Measurements from ENCODE around the gene MYL6B. TPM values are rescaled to one million over a fixed set of nuclear protein-coding genes. Genes with fewer than 3 reads are reported as not detected.

The MYL6B gene
- polyA plus RNA-seq, 1 experiment = 75.4 TPM

DNA sequence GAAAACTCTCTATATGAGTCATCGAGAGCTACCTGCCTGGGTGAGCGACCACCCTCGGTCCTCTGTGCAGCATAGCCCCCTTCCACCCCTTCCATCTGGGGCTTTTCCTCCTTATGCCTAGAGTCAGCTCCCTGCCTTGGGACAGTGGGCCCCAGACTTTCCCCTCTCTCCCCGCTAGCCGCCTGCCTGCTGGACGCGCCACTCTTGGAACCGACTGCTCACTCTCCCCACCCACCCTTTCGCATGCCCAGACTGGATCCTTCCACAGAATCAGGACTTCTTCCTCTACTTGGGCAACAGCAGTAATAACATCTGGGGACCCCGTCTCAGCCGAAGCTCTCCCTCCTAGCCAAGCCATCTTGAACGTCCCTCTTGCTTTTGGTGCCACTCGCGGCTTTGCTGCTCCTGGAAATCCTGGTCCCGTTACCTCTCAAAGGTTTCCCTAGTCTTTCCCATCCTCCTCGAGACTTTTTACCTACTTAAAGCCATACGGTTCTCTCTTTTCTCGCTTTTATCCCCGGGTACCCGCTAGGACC lies 23.6 kb upstream of the MYL6B start:
- TF ChIP-seq, protein P1, sequence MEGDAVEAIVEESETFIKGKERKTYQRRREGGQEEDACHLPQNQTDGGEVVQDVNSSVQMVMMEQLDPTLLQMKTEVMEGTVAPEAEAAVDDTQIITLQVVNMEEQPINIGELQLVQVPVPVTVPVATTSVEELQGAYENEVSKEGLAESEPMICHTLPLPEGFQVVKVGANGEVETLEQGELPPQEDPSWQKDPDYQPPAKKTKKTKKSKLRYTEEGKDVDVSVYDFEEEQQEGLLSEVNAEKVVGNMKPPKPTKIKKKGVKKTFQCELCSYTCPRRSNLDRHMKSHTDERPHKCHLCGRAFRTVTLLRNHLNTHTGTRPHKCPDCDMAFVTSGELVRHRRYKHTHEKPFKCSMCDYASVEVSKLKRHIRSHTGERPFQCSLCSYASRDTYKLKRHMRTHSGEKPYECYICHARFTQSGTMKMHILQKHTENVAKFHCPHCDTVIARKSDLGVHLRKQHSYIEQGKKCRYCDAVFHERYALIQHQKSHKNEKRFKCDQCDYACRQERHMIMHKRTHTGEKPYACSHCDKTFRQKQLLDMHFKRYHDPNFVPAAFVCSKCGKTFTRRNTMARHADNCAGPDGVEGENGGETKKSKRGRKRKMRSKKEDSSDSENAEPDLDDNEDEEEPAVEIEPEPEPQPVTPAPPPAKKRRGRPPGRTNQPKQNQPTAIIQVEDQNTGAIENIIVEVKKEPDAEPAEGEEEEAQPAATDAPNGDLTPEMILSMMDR (IDR thresholded peaks at IDR 0.05; ENCODE audit: insufficient read depth, low read depth, low read length) = no peak
- Histone ChIP-seq H3K4me3 (ENCODE audit: low read depth, low read length) (peak overlapping the region; percentile 90), H3K36me3 (ENCODE audit: control insufficient read depth, insufficient read depth, low read length) (peaks cover 23% of the 10 kb centered on the region), H3K27me3 (ENCODE audit: control insufficient read depth, insufficient read depth, low read length) (no peaks in the 10 kb centered on the region)
- ChIA-PET CTCF (interaction anchor here (0.6 to 5.4 kb wide), 6 partner anchors 11 to 129 kb away, joined by 3 to 70 read pairs (median 6); partner anchors contain the start of genes ANKRD52, MYL6, SMARCC2 and ZC3H10), POLR2A (interaction anchor here (0.6 to 0.8 kb wide), 2 partner anchors 25 to 160 kb away, joined by 3 to 4 read pairs; partner anchors contain the start of gene PA2G4)
- DNase-seq (ENCODE audit: low read depth) = no peak

DNA sequence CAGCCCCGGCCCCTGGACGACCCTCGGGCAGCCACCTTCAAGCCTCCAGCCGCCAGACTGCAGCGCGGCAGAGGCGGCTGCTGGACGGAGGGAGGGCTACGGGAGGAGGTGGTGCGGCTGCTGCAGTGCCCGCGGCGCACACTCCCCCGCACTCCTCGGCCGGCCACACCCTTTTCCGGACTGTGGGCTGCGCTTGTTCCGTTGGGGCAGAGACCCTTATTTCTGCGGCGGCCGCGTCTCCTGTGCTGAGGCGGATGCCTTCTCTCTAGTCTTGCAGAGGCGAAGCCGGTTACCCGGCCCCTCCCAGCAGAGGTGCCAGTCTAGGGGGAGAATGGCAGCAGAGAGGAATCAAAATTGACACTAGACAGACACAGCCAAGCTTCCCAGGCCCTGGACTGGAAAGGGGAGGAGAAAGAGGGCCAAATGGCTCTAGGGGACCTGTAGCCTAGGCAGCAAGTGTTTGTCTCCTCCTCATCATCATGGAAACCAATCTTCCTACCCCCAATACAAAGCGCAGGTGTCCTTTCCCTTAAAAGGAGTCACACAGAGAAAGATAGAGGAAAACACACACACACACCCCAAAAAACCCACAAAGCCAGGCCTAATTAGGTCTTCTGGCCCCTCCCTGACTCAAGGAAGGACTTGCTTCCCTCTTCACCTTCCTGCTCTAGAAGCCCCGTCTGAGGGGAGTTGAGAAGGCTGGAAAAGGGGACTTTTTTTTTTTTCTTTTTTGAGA lies 23.0 kb upstream of the MYL6B start:
- TF ChIP-seq, protein P1 (IDR thresholded peaks at IDR 0.05; ENCODE audit: insufficient read depth, low read depth, low read length) = no peak
- DNase-seq (ENCODE audit: low read depth) = no peak
- no peaks in the 10 kb centered on the region for H3K27me3 ChIP-seq (ENCODE audit: control insufficient read depth, insufficient read depth, low read length)
- POLR2A ChIA-PET = interaction anchor here (0.6 kb wide), 1 partner anchor 161 kb away, joined by 3 read pairs; no protein-coding TSS in a partner anchor
- peak overlapping the region; percentile 90 for H3K4me3 ChIP-seq (ENCODE audit: low read depth, low read length)
- H3K36me3 ChIP-seq (ENCODE audit: control insufficient read depth, insufficient read depth, low read length) = peaks cover 29% of the 10 kb centered on the region
- CTCF ChIA-PET = interaction anchor here (0.6 to 5.4 kb wide), 5 partner anchors 11 to 129 kb away, joined by 3 to 70 read pairs (median 3); partner anchors contain the start of genes ANKRD52, SMARCC2 and ZC3H10

DNA sequence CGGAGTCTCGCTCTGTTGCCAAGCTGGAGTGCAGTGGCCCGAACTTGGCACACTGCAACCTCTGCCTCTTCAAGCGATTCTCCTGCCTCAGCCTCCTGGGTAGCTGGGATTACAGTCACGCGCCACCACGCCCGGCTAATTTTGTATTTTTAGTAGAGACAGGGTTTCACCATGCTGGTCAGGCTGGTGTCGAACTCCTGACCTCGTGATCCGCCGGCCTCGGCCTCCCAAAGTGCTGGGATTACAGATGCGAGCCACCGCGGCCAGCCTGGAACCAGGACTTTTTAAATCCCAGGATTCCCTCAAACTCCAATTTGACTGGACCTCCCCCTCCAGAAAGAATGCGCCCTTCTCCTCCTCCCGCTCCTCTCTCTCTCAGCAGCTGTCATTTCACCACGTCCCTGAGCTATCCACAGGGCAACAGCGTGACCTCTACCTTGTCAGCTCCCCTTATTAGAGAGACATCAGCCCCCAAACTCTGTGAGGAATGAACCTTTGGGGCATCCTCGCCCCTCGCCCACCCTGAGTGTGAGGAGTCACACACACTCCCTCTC lies 22.4 kb upstream of the MYL6B start:
- POLR2A ChIA-PET = no interaction called here
- peak overlapping the region; percentile 90; the same call in 1 of the 2 replicates for H3K4me3 ChIP-seq (ENCODE audit: low read depth, low read length)
- DNase-seq (ENCODE audit: low read depth) = no peak
- H3K36me3 ChIP-seq (ENCODE audit: control insufficient read depth, insufficient read depth, low read length) = peaks cover 29% of the 10 kb centered on the region
- TF ChIP-seq, protein P1 (IDR thresholded peaks at IDR 0.05; ENCODE audit: insufficient read depth, low read depth, low read length) = no peak
- CTCF ChIA-PET = interaction anchor here (1.0 to 5.4 kb wide), 2 partner anchors 12 to 58 kb away, joined by 3 to 70 read pairs; partner anchors contain the start of gene SMARCC2
- H3K27me3 ChIP-seq (ENCODE audit: control insufficient read depth, insufficient read depth, low read length) = no peaks in the 10 kb centered on the region

DNA sequence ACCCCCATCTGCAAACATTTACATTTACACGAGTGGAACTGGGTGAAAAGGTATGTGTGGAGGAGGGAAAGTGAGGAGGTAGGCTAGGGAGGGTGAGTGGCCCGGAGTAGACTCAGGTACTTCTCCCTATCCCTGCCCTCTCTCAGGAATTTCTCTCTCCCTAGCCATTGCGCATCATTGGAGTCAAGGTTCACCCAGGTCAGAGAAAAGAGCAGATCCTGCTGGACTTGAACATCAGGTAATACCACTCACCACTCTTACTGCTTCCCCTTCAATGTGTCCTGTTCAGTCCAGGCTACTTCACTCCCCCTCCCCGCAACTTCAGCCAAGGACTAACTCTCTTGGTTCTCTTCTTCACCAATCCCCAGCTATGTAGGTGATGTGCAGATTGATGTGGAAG lies 21.5 kb upstream of the MYL6B start:
- H3K27me3 ChIP-seq (ENCODE audit: control insufficient read depth, insufficient read depth, low read length) = no peaks in the 10 kb centered on the region
- TF ChIP-seq, protein P1 (IDR thresholded peaks at IDR 0.05; ENCODE audit: insufficient read depth, low read depth, low read length) = no peak
- DNase-seq (ENCODE audit: low read depth) = no peak
- ChIA-PET POLR2A (no interaction called here), CTCF (interaction anchor here (1.3 to 5.4 kb wide), 2 partner anchors 11 to 58 kb away, joined by 3 to 70 read pairs; partner anchors contain the start of gene SMARCC2)
- H3K4me3 ChIP-seq (ENCODE audit: low read depth, low read length) = no peak overlapping the region
- peaks cover 29% of the 10 kb centered on the region for H3K36me3 ChIP-seq (ENCODE audit: control insufficient read depth, insufficient read depth, low read length)

DNA sequence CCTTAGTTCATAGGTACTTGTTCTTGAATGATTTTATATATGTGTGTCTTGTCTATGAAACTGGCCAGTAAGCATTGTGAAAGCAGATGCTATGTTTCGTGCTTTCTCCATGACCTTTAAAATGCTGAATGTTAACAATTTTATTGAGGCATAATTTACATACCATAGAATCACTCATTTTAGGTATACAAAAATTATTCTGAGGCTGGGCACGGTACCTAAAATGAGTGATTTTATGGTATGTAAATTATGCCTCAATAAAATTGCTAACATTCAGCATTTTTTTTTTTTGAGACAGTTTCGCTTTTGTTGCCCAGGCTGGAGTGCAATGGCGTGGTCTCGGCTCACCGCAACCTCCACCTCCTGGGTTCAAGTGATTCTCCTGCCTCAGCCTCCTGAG lies 17.5 kb upstream of the MYL6B start:
- ChIA-PET POLR2A (interaction anchor here (0.6 kb wide), 1 partner anchor 55 kb away, joined by 3 read pairs; no protein-coding TSS in a partner anchor), CTCF (no interaction called here)
- no peak for DNase-seq (ENCODE audit: low read depth)
- TF ChIP-seq, protein P1 (IDR thresholded peaks at IDR 0.05; ENCODE audit: insufficient read depth, low read depth, low read length) = no peak
- Histone ChIP-seq H3K27me3 (ENCODE audit: control insufficient read depth, insufficient read depth, low read length) (no peaks in the 10 kb centered on the region), H3K4me3 (ENCODE audit: low read depth, low read length) (no peak overlapping the region), H3K36me3 (ENCODE audit: control insufficient read depth, insufficient read depth, low read length) (peaks cover 46% of the 10 kb centered on the region)

Data from BJ (cell line).